Fibroblast of pulmonary artery (primary cell): ENCODE results near the gene DAPK1.

Experiments used
- DNase-seq: peaks from one replicate; pipeline ENCODE4 v3.0.0-alpha.2; 2010; ENCODE audit warnings: low read depth
- H3K4me3 ChIP-seq: replicated peaks from 2 replicates; pipeline ENCODE4 v1.5.1; 2011; ENCODE audit warnings: low read depth, mild to moderate bottlenecking, control low read depth, low read length, moderate library complexity
- CTCF ChIP-seq: IDR thresholded peaks from 2 replicates; pipeline ENCODE4 v1.5.1; 2011; ENCODE audit warnings: mild to moderate bottlenecking, control low read depth, low read length, inconsistent platforms; ENCODE audit errors: missing control alignments

Gene DAPK1

DNA sequence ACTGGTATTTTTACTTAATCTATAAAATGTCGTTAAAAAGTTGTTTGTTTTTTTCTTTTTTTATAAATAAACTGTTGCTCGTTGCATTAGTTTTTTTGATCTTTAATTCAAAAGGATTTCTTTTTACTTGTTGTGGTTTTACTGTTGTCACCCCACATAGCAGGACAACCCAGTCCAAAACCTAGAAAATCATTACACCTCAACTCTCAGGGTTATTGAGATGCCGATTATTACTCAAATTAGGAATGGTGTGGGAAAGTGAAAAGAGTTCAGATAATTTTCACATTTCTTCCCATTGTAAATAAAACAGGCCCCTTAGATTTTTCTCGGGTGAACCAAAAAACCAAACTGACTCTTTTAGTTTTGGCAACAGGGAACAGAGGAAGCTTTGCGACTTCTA, 210.9 kb downstream of the DAPK1 start:
- TF ChIP-seq CTCF: no peak
- no peak overlapping the region for H3K4me3 ChIP-seq

DNA sequence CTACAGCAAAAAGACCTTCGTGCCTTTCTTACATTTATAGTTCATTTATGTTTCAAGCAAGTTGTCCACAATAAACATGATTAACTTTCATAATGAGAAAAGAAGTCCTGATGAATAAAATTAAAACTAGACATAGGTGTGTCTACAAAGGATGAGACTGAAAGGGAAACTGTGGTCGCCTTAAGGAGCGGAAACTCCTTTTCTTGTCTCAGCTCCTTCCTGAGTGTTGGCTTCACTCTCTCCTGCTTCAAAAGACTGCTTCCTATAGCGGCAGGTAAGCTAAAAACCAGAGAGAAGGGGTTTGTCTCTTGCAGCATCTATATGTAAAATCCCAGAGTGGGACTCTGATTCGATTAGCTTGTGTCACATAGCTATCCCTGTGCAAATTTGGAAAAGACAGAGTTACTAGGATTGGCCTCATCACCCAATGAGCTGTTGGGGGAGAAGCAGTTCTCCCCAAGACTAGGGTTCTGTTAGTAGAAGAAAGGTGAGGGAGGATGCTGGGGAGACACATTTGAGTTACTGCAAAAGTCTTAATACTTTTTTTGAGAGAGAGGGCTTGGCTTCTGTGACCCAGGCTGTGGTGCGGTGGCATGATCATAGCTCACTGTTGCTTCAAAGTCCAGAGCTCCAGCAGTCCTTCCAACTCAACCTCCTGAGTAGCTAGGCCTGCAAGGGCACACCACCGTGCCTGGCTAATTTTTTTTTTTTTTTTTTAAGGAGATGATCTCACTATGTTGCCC, 211.5 kb downstream of the DAPK1 start:
- DNase-seq: no peak
- no peak for TF ChIP-seq CTCF
- no peak overlapping the region for H3K4me3 ChIP-seq

More for the DNA sequence above, 210.9 kb downstream of the DAPK1 start:
- no peak for DNase-seq

DNA sequence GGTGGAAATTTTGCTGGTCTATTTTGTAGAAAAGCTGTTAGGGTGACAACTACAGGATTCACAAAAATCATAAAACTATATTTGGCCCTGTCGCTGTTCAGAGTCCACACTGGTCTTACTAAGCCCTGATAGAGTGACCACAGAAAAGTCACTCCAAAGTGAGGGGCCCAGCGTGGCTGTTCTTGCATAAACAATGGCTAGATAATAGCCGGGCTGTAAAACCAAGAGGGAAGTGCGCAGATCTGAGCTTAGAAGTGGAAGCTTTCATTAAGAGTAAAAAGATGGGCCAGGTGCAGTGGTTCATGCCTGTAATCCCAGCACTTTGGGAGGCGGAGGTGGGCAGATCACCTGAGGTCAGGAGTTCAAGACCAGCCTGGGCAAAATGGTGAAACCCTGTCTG, 212.8 kb downstream of the DAPK1 start:
- H3K4me3 ChIP-seq: no peak overlapping the region
- no peak for DNase-seq
- TF ChIP-seq CTCF: no peak

DNA sequence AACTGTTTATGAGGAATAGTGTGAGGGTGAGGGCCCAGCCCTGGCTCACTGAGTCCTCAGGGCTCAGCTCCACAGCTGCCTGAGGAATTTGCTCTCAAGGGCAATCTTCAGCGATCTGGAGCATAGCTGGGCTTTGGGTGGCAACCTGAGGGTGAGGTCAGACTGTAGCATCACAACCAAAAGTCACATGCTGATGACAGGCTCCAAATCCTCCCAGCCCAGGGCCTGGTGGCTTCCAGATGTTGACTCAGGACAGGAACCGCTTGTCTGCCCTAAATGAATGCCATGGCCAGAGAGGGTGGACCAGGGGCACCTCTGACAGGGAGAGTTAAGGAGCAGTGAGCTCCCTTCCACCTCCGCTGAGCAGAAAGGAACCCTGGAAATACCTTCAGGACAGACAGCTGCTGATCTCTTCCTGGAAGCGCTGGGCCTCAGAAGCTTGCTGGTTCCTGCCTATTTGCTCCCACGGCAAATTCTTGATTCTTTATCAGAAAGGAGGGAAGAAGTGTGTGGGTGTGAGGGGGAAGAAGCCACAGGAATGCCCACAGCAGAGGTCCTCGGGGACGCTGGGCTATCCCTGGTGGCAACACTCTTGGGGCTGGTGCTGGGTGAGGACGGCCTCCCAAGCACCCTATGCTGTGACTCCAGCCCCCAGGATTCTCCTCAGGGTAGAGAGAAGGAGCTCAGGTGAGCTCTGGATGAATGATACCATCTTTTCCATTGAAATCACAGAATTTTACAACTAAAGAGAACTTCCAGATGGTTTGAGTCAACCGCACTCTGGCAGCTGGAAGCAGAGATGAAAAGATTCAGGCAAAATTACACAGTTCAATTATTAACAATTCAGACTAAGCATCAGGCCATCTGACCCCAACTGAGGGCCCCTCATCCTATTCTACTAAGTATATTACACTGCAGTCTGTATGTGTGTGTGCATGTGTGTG, 214.5 kb downstream of the DAPK1 start:
- DNase-seq: peak; percentile 78
- H3K4me3 ChIP-seq: no peak overlapping the region
- TF ChIP-seq CTCF: no peak

- no peak for DNase-seq
- no peak overlapping the region for H3K4me3 ChIP-seq
- TF ChIP-seq CTCF: no peak
Observed at GRCh38 chr9:87712801-87713277, 215.2 kb downstream of the DAPK1 start.

- peak overlapping the region; percentile 30 for H3K4me3 ChIP-seq
- peak; percentile 1 for TF ChIP-seq CTCF
- peak; percentile 99 for DNase-seq
Observed at GRCh38 chr9:87713278-87713987, 215.8 kb downstream of the DAPK1 start.
